Choroid plexus epithelial cell (primary cell): Measurements from ENCODE around the gene C6orf118.

ENCODE experiments used
- DNase-seq: peaks from one replicate; pipeline ENCODE4 v3.0.0-alpha.2; 2010; ENCODE audit warnings: low read depth
- H3K4me3 ChIP-seq: 2 replicates; pipeline ENCODE4 v1.5.1; 2011; ENCODE audit warnings: low read depth, mild to moderate bottlenecking, control low read depth, low read length, moderate library complexity
- TF ChIP-seq, protein P1 (sequence below): conservative IDR thresholded peaks from 2 replicates; pipeline ENCODE4 v1.5.1; 2011; ENCODE audit warnings: low read depth, mild to moderate bottlenecking, control low read depth, inconsistent platforms, low read length, moderate library complexity

C6orf118 gene

GRCh38 chr6:165245701-165246100, 63.7 kb downstream of the C6orf118 start:
- TF ChIP-seq, protein P1, sequence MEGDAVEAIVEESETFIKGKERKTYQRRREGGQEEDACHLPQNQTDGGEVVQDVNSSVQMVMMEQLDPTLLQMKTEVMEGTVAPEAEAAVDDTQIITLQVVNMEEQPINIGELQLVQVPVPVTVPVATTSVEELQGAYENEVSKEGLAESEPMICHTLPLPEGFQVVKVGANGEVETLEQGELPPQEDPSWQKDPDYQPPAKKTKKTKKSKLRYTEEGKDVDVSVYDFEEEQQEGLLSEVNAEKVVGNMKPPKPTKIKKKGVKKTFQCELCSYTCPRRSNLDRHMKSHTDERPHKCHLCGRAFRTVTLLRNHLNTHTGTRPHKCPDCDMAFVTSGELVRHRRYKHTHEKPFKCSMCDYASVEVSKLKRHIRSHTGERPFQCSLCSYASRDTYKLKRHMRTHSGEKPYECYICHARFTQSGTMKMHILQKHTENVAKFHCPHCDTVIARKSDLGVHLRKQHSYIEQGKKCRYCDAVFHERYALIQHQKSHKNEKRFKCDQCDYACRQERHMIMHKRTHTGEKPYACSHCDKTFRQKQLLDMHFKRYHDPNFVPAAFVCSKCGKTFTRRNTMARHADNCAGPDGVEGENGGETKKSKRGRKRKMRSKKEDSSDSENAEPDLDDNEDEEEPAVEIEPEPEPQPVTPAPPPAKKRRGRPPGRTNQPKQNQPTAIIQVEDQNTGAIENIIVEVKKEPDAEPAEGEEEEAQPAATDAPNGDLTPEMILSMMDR: no peak
- DNase-seq: peak; percentile 19
- no peak overlapping the region for H3K4me3 ChIP-seq

- H3K4me3 ChIP-seq: no peak overlapping the region
- TF ChIP-seq, protein P1: peak; percentile 52
- peak; percentile 56 for DNase-seq
These were observed 64.1 kb downstream of the C6orf118 start for GRCh38 chr6:165245287-165245686.

DNA sequence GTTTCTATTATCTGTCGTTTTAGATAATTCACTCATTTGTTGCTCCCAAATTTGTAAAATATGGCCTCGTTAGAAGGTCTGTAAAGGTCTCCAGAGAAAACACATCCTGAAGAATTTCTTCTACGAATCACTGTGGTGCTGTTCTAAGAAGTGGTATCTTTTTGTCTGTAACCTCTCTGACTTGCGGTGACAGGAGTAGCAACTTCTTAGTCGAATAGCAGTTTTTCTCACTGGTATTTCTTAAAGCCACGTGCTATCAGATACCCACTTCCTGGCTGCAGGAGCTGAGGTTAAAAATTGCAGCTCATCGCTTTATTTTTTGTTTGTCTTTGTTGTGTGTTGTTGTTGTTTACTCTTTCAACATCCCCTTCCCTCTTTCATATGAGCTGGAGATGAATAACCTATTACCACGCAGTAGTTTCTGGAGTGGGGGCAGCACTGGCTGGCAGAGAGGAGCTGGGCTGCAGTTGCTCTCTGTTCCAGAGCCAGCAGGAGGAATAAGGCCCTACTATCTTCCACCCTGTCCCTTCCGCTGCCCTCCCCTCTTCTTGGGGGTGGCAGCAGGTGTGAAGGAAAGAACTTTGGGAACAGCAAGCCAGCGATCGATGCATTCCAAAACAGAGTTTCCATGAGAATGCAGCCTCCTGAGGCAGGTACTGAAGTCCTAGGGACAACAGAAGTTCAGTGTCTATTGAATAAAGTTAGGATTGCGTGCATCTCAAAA, 64.7 kb downstream of the C6orf118 start:
- DNase-seq: no peak
- H3K4me3 ChIP-seq: no peak overlapping the region
- TF ChIP-seq, protein P1: no peak

DNA sequence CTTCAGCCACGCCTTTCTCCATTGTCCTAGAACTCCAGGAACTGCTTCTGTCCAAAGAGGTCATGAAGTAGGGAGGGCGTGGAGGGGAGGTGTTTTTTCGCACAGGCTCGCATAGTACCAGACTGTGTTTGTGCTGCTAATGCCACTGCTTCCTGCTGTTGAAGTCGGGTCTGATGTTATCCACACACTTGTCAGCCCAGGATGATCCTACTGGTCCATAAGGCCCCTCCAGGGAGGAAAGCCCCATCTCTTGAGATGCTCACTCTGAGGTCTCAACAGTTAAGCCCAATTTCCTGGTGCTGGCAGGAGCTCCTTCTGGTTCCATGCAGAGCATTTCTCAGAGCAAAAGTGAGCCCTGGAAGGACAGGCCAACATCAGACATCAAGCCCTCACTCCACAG, 65.6 kb downstream of the C6orf118 start:
- no peak overlapping the region for H3K4me3 ChIP-seq
- TF ChIP-seq, protein P1: no peak
- DNase-seq: no peak

DNA sequence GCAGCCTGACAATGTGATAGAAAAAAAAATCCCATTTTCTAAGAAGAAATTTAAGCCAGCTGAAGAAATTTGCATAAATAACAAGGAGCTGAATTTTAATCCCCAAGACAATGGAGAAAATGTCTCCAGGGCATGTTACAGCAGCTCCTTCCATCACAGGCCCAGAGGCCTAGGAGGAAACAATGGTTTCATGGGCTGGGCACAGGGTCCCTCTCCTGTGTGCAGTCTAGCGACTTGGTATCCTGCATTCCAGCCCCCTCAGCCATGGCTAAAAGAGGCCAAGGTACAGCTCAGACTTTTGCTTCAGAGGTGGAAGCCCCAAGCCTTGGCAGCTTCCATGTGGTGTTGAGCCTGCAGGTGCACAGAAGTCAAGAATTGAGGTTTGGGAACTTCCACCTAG, 73.1 kb downstream of the C6orf118 start:
- no peak overlapping the region for H3K4me3 ChIP-seq
- DNase-seq: no peak
- TF ChIP-seq, protein P1: no peak

DNA sequence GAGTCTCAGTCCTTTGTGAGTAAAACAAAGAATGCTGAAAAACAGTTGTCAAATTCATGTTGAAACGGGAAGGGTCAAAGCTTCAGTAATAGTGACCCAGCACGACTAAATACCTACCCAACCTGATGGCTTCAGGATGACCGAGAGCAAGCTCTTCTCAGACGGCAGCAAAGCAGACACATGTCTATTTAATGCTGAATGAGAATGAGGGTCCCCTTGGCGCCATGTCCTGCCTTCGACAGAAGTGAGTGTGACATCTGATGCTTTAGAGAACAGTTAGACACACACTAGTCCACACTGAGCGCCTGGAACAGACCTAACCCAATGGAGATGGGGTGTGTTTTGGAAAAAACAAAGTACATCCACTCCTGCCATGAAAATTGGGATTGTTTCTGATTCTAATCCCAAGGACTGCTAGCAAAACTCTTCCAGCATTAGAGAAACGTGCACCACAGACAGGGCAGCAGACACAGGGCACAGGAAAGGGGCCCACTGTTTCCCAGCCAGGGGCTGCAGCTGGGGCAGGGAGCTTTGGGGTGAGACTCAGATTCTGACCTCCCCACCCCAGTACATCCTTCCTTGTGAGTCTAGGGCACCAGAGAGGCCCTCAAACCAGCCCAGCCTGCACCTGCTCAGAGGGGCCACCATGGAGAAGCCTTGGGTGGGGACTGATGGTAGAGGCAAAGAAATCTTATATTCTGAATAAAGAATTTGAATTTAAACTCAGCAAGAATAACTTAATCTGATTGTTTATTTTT, 76.5 kb downstream of the C6orf118 start:
- H3K4me3 ChIP-seq: no peak overlapping the region
- TF ChIP-seq, protein P1: no peak
- DNase-seq: no peak
